Measurements from ENCODE around the gene USP15. TPM values are rescaled to one million over a fixed set of nuclear protein-coding genes. Genes with fewer than 3 reads are reported as not detected.

USP15 gene
- total RNA-seq, 1 experiment from 2014 or later, result 35.3 TPM

- peaks cover 0 to 3% (median 0%) of the 10 kb centered on the region in 3 experiments; a peak in 3 of 7 replicates for H3K36me3 Mint-ChIP-seq (ENCODE audit: insufficient read depth in 1 of 3, low read depth in 3 of 3)
- Histone ChIP-seq H3K14ac (ENCODE audit: insufficient read depth, low read length) (no peak overlapping the region), H3K27ac (ENCODE audit: insufficient read length, low read depth, low read length) (no peak overlapping the region), H3K9ac (ENCODE audit: extremely low read depth, insufficient read length, low read length) (no peak overlapping the region), H3K18ac (ENCODE audit: insufficient read length, low read depth, low read length) (no peak overlapping the region), H4K8ac (replicated peaks; ENCODE audit: insufficient read length, low read depth, low read length) (no peak overlapping the region), H3K23me2 (ENCODE audit: insufficient read length, low read depth, low read length, poor library complexity, severe bottlenecking) (no peaks in the 10 kb centered on the region), H3K4me1 (ENCODE audit: insufficient read depth, low read length) (no peaks in the 10 kb centered on the region; the same call in 1 of the 2 replicates), H3K23ac (ENCODE audit: insufficient read length, low read depth, low read length) (no peak overlapping the region), H3K9me3 (ENCODE audit: control insufficient read depth, low read depth, low read length) (no peaks in the 10 kb centered on the region), H2BK120ac (ENCODE audit: low read depth, low read length, poor library complexity, severe bottlenecking) (no peak overlapping the region), H2BK5ac (ENCODE audit: insufficient read length, low read length) (no peak overlapping the region), H3K4ac (ENCODE audit: low read depth, low read length) (no peak overlapping the region), H4K91ac (ENCODE audit: insufficient read length, low read depth, low read length) (no peak overlapping the region), H3T11ph (ENCODE audit: low read length) (no peak overlapping the region), H3K27me3 (ENCODE audit: insufficient read depth, low read length) (no peaks in the 10 kb centered on the region), H3K79me2 (ENCODE audit: insufficient read depth, low read length) (peaks cover 14% of the 10 kb centered on the region; the same call in 1 of the 2 replicates), H2BK12ac (ENCODE audit: insufficient read length, low read depth, low read length) (no peak overlapping the region), H4K20me1 (ENCODE audit: control insufficient read depth, insufficient read depth, insufficient read length) (no peaks in the 10 kb centered on the region), H3K4me2 (ENCODE audit: insufficient read depth, insufficient read length, low read length) (no peak overlapping the region), H2AFZ (ENCODE audit: low read length) (no peak overlapping the region), H4K5ac (ENCODE audit: insufficient read length, low read depth, low read length) (no peak overlapping the region), H2AK5ac (ENCODE audit: insufficient read length, low read length) (no peak overlapping the region), H2BK20ac (ENCODE audit: low read depth, low read length, poor library complexity, severe bottlenecking) (no peak overlapping the region), H2BK15ac (ENCODE audit: low read depth, low read length) (no peak overlapping the region), H3K56ac (ENCODE audit: insufficient read length, low read depth, low read length) (no peak overlapping the region), H3K79me1 (ENCODE audit: insufficient read depth, low read depth, low read length, poor library complexity, severe bottlenecking) (no peaks in the 10 kb centered on the region)
- peaks cover 16 to 37% of the 10 kb centered on the region in 2 experiments for H3K4me1 Mint-ChIP-seq
- H3K27me3 Mint-ChIP-seq (ENCODE audit: low read depth), result no peaks in the 10 kb centered on the region
- WGBS (ENCODE audit: extremely low coverage, insufficient read length, low lambda C conversion rate), result no CpG with 5 or more reads among the region's 5 CpGs
- TF ChIP-seq CTCF (conservative IDR thresholded peaks at IDR 0.05), result no peak
- peak overlapping the region in 1 of 3 experiments; percentile 16; a peak in 1 of 7 replicates for H3K27ac Mint-ChIP-seq
- DNase-seq, result no peak
- H3K9me3 Mint-ChIP-seq, result peaks cover 0 to 4% of the 10 kb centered on the region in 2 experiments; a peak in 1 of 5 replicates
- H3K4me3 Mint-ChIP-seq, result no peak overlapping the region
These were observed 28.1 kb downstream of the USP15 start for GRCh38 chr12:62288328-62288727.
